Measurements from ENCODE around the gene SEL1L3. TPM values are rescaled to one million over a fixed set of nuclear protein-coding genes. Genes with fewer than 3 reads are reported as not detected.

The SEL1L3 gene
- total and polyA plus RNA-seq, 2 donors from 2014 or later, result 8.2 to 60.3 TPM

- FAIRE-seq, result no peak
These were observed 50.9 kb downstream of the SEL1L3 start for GRCh38 chr4:25811841-25812240.

GRCh38 chr4:25811374-25811690, 51.5 kb downstream of the SEL1L3 start:
- intact Hi-C loops (cut with DNase I), result no loop called here
- peaks cover 0 to 11% (median 9%) of the 10 kb centered on the region in 3 donors for H3K4me1 ChIP-seq (ENCODE audit: control insufficient read depth in 2 of 3, insufficient read depth in 2 of 3, low read depth in 1 of 3, low read length in 3 of 3)
- no peak for FAIRE-seq
- no peaks in the 10 kb centered on the region for H3K9me3 ChIP-seq (ENCODE audit: control insufficient read depth in 2 of 3, insufficient read depth in 1 of 3, low read length in 3 of 3)
- no peak for TF ChIP-seq CTCF (IDR thresholded peaks at IDR 0.05; ENCODE audit: borderline replicate concordance, extremely low read depth, insufficient read depth)
- peak in 2 of 5 donors; percentile 32 to 62 for DNase-seq
- H3K27ac ChIP-seq (ENCODE audit: low read depth in 2 of 2, low read length in 2 of 2), result peak overlapping the region; percentile 45 to 72
- no peak overlapping the region for H3K4me3 ChIP-seq (ENCODE audit: low read length in 3 of 3)
- no peaks in the 10 kb centered on the region for H3K36me3 ChIP-seq (ENCODE audit: control insufficient read depth in 2 of 3, insufficient read depth in 3 of 3, low read length in 3 of 3)
- no peak overlapping the region for H3K9ac ChIP-seq (ENCODE audit: low read length in 3 of 3)
- no peaks in the 10 kb centered on the region for H3K27me3 ChIP-seq (ENCODE audit: control insufficient read depth, insufficient read depth, low read length)

More at GRCh38 chr4:25811841-25812240, 50.9 kb downstream of the SEL1L3 start:
- peak overlapping the region; percentile 7 to 32 for H3K27ac ChIP-seq (ENCODE audit: low read depth in 2 of 2, low read length in 2 of 2)
- no peaks in the 10 kb centered on the region for H3K27me3 ChIP-seq (ENCODE audit: control insufficient read depth, insufficient read depth, low read length)
- no peak for TF ChIP-seq CTCF (IDR thresholded peaks at IDR 0.05; ENCODE audit: borderline replicate concordance, extremely low read depth, insufficient read depth)
- H3K9ac ChIP-seq (ENCODE audit: low read length in 3 of 3), result no peak overlapping the region
- no peak overlapping the region for H3K4me3 ChIP-seq (ENCODE audit: low read length in 3 of 3)
- no peaks in the 10 kb centered on the region for H3K36me3 ChIP-seq (ENCODE audit: control insufficient read depth in 2 of 3, insufficient read depth in 3 of 3, low read length in 3 of 3)
- no peaks in the 10 kb centered on the region for H3K9me3 ChIP-seq (ENCODE audit: control insufficient read depth in 2 of 3, insufficient read depth in 1 of 3, low read length in 3 of 3)
- DNase-seq, result no peak
- H3K4me1 ChIP-seq (ENCODE audit: control insufficient read depth in 2 of 3, insufficient read depth in 2 of 3, low read depth in 1 of 3, low read length in 3 of 3), result peaks cover 0 to 11% (median 9%) of the 10 kb centered on the region in 3 donors
- intact Hi-C loops (cut with DNase I), result no loop called here

GRCh38 chr4:25810461-25811373, 52.1 kb downstream of the SEL1L3 start:
- peaks cover 0 to 11% (median 9%) of the 10 kb centered on the region in 3 donors for H3K4me1 ChIP-seq (ENCODE audit: control insufficient read depth in 2 of 3, insufficient read depth in 2 of 3, low read depth in 1 of 3, low read length in 3 of 3)
- H3K27me3 ChIP-seq (ENCODE audit: control insufficient read depth, insufficient read depth, low read length), result no peaks in the 10 kb centered on the region
- no peak for TF ChIP-seq CTCF (IDR thresholded peaks at IDR 0.05; ENCODE audit: borderline replicate concordance, extremely low read depth, insufficient read depth)
- no peaks in the 10 kb centered on the region for H3K36me3 ChIP-seq (ENCODE audit: control insufficient read depth in 2 of 3, insufficient read depth in 3 of 3, low read length in 3 of 3)
- intact Hi-C loops (cut with DNase I), result no loop called here
- H3K9me3 ChIP-seq (ENCODE audit: control insufficient read depth in 2 of 3, insufficient read depth in 1 of 3, low read length in 3 of 3), result no peaks in the 10 kb centered on the region
- H3K9ac ChIP-seq (ENCODE audit: low read length in 3 of 3), result no peak overlapping the region
- no peak for DNase-seq
- FAIRE-seq, result no peak
- H3K4me3 ChIP-seq (ENCODE audit: low read length in 3 of 3), result no peak overlapping the region
- peak overlapping the region; percentile 45 to 72 for H3K27ac ChIP-seq (ENCODE audit: low read depth in 2 of 2, low read length in 2 of 2)

Measured in kidney (tissue), 14 donors.